Large intestine (tissue), 3 donors: Measurements from ENCODE around the gene SUCLG1. TPM values are rescaled to one million over a fixed set of nuclear protein-coding genes. Genes with fewer than 3 reads are reported as not detected.
"Not testable (repeated sequence)": the region's sequence is repeated elsewhere in the genome, so short reads cannot be mapped to it uniquely, and the experiment has no call there.

Source experiments
- DNase-seq, 2 donors: peaks; one replicate each; pipeline versions ENCODE4 v3.0.0 to v3.0.0-alpha.2; 2013
- H3K27ac ChIP-seq: one replicate; pipeline ENCODE4 v1.5.1; 2013; ENCODE audit warnings: low read length
- H3K27me3 ChIP-seq: 2 replicates; pipeline ENCODE4 v1.6.1; 2013; ENCODE audit warnings: low read length; ENCODE audit not compliant: control insufficient read depth, insufficient read depth
- H3K36me3 ChIP-seq: 2 replicates; pipeline ENCODE4 v1.6.1; 2013; ENCODE audit warnings: low read length; ENCODE audit not compliant: control insufficient read depth, insufficient read depth
- H3K4me1 ChIP-seq: one replicate; pipeline ENCODE4 v1.6.1; 2013; ENCODE audit warnings: low read length; ENCODE audit not compliant: control insufficient read depth, insufficient read depth
- H3K4me3 ChIP-seq: one replicate; pipeline ENCODE4 v1.5.1; 2013; ENCODE audit warnings: low read length
- H3K9me3 ChIP-seq: one replicate; pipeline ENCODE4 v1.6.1; 2013; ENCODE audit warnings: mild to moderate bottlenecking, low read depth, low read length, moderate library complexity; ENCODE audit not compliant: control insufficient read depth
- WGBS: methylation state at CpG from one replicate; pipeline ENCODE4 v1.1.5; 2013; ENCODE audit warnings: low lambda C conversion rate; ENCODE audit not compliant: insufficient coverage; 5-methylcytosine and 5-hydroxymethylcytosine counted together
- polyA plus RNA-seq: library from polyadenylated mRNA; unstranded; fragments of 120-200 nt; gene quantifications from one replicate; pipeline ENCODE4 v1.2.1, GENCODE V29; 2013

The SUCLG1 gene
- polyA plus RNA-seq, 1 donor: 273 TPM

- WGBS: no CpG with 5 or more reads among the region's 2 CpGs
- H3K36me3 ChIP-seq: peaks cover 70% of the 10 kb centered on the region
- H3K9me3 ChIP-seq: no peaks in the 10 kb centered on the region
- peak overlapping the region; percentile 48 for H3K27ac ChIP-seq
- no peaks in the 10 kb centered on the region for H3K27me3 ChIP-seq
- DNase-seq: peak; percentile 36 to 60
- H3K4me3 ChIP-seq: no peak overlapping the region
- peaks cover 19% of the 10 kb centered on the region for H3K4me1 ChIP-seq
Measured at GRCh38 chr2:84427235-84428138, 31.6 kb downstream of the SUCLG1 start.

GRCh38 chr2:84425310-84425709 lies 33.8 kb downstream of the SUCLG1 start:
- DNase-seq: peak; percentile 18 to 53
- no CpG with 5 or more reads among the region's 3 CpGs for WGBS
- H3K27ac ChIP-seq: peak overlapping the region; percentile 5
- H3K9me3 ChIP-seq: no peaks in the 10 kb centered on the region
- no peak overlapping the region for H3K4me3 ChIP-seq
- no peaks in the 10 kb centered on the region for H3K27me3 ChIP-seq
- peaks cover 19% of the 10 kb centered on the region for H3K4me1 ChIP-seq
- peaks cover 59% of the 10 kb centered on the region for H3K36me3 ChIP-seq

- no peaks in the 10 kb centered on the region for H3K27me3 ChIP-seq
- peaks cover 14% of the 10 kb centered on the region for H3K4me1 ChIP-seq
- peaks cover 48% of the 10 kb centered on the region for H3K36me3 ChIP-seq
- no peak for DNase-seq
- no peaks in the 10 kb centered on the region for H3K9me3 ChIP-seq
- no peak overlapping the region for H3K27ac ChIP-seq
- H3K4me3 ChIP-seq: no peak overlapping the region
Measured at GRCh38 chr2:84424152-84424551, 34.9 kb downstream of the SUCLG1 start.

GRCh38 chr2:84421791-84422190 lies 37.3 kb downstream of the SUCLG1 start:
- Histone ChIP-seq H3K36me3 (peaks cover 39% of the 10 kb centered on the region), H3K27me3 (no peaks in the 10 kb centered on the region), H3K27ac (no peak overlapping the region), H3K4me3 (no peak overlapping the region), H3K9me3 (no peaks in the 10 kb centered on the region), H3K4me1 (peaks cover 12% of the 10 kb centered on the region)
- WGBS: 100% methylated on average over 1 of the region's 1 CpG
- no peak for DNase-seq

- no peaks in the 10 kb centered on the region for H3K27me3 ChIP-seq
- no peak for DNase-seq
- H3K36me3 ChIP-seq: peaks cover 39% of the 10 kb centered on the region
- H3K4me3 ChIP-seq: no peak overlapping the region
- H3K27ac ChIP-seq: no peak overlapping the region
- H3K4me1 ChIP-seq: peaks cover 12% of the 10 kb centered on the region
- WGBS: no CpG with 5 or more reads among the region's 2 CpGs
- H3K9me3 ChIP-seq: no peaks in the 10 kb centered on the region
Measured at GRCh38 chr2:84421197-84421596, 37.9 kb downstream of the SUCLG1 start.

- peaks cover 8% of the 10 kb centered on the region for H3K36me3 ChIP-seq
- H3K4me1 ChIP-seq: no peaks in the 10 kb centered on the region
- H3K27ac ChIP-seq: no peak overlapping the region
- H3K27me3 ChIP-seq: no peaks in the 10 kb centered on the region
- no peak overlapping the region for H3K4me3 ChIP-seq
- H3K9me3 ChIP-seq: no peaks in the 10 kb centered on the region
- WGBS: 100% methylated on average over 2 of the region's 4 CpGs
- no peak for DNase-seq
Measured at GRCh38 chr2:84417453-84418145, 41.5 kb downstream of the SUCLG1 start.

GRCh38 chr2:84409531-84409930 lies 49.5 kb downstream of the SUCLG1 start:
- Histone ChIP-seq H3K36me3 (no peaks in the 10 kb centered on the region), H3K4me1 (no peaks in the 10 kb centered on the region), H3K4me3 (no peak overlapping the region), H3K27ac (no peak overlapping the region), H3K27me3 (no peaks in the 10 kb centered on the region), H3K9me3 (no peaks in the 10 kb centered on the region)
- DNase-seq: no peak
- WGBS: 40% methylated on average over 1 of the region's 2 CpGs

GRCh38 chr2:84402111-84402510 lies 57.0 kb downstream of the SUCLG1 start:
- WGBS: 100% methylated on average over 1 of the region's 3 CpGs

GRCh38 chr2:84399839-84400238 lies 59.2 kb downstream of the SUCLG1 start:
- H3K9me3 ChIP-seq, H3K36me3 ChIP-seq, DNase-seq, H3K27ac ChIP-seq, H3K4me1 ChIP-seq, H3K4me3 ChIP-seq, H3K27me3 ChIP-seq: not testable (repeated sequence)
- WGBS: 71% methylated on average over 1 of the region's 1 CpG

More at GRCh38 chr2:84402111-84402510, 57.0 kb downstream of the SUCLG1 start:
- not testable (repeated sequence) for H3K4me1 ChIP-seq, H3K27me3 ChIP-seq, H3K36me3 ChIP-seq, H3K9me3 ChIP-seq, H3K4me3 ChIP-seq, H3K27ac ChIP-seq, DNase-seq

GRCh38 chr2:84395820-84396219 lies 63.3 kb downstream of the SUCLG1 start:
- Histone ChIP-seq H3K27me3 (no peaks in the 10 kb centered on the region), H3K4me3 (no peak overlapping the region), H3K9me3 (no peaks in the 10 kb centered on the region), H3K27ac (no peak overlapping the region), H3K36me3 (no peaks in the 10 kb centered on the region), H3K4me1 (no peaks in the 10 kb centered on the region)
- no CpG with 5 or more reads among the region's 3 CpGs for WGBS
- no peak for DNase-seq
